H1 (cell line): ENCODE results near the gene PKIB. TPM values are rescaled to one million over a fixed set of nuclear protein-coding genes. Genes with fewer than 3 reads are reported as not detected.

Experiments
- CTCF ChIA-PET: fragments of 300-600 bp; sonication (Branson Sonifier 250); formaldehyde crosslinking; loops from one replicate; lab custom pipeline; 2021; ENCODE audit not compliant: partially characterized antibody; lab: Charles Lee
- POLR2A ChIA-PET: fragments of 300-600 bp; sonication (Branson Sonifier 250); formaldehyde crosslinking; loops from one replicate; lab custom pipeline; 2021; ENCODE audit warnings: inconsistent platforms; ENCODE audit not compliant: partially characterized antibody; lab: Charles Lee
- DNase-seq, 2 experiments: peaks; one replicate each; pipeline versions ENCODE4 v3.0.0 to v3.0.0-alpha.2; 2010 to 2022; ENCODE audit warnings: low spot score in 2 of 2, low read depth in 1 of 2, mixed read lengths in 1 of 2
- FAIRE-seq: peaks from 2 replicates; lab custom pipeline; 2011; peaks lifted over from hg19 to GRCh38; lab: Jason Lieb, UNC
- H2AFZ ChIP-seq: 2 replicates; pipeline ENCODE4 v1.8.1; 2012; ENCODE audit warnings: low read length, inconsistent platforms
- H2AK5ac ChIP-seq: 2 replicates; pipeline ENCODE4 v1.6.1; 2013; ENCODE audit warnings: low read depth, low read length
- H2BK120ac ChIP-seq: replicated peaks from 2 replicates; pipeline ENCODE3; 2013; ENCODE audit warnings: low read depth, low read length, inconsistent platforms
- H2BK12ac ChIP-seq: 2 replicates; pipeline ENCODE4 v1.6.1; 2013; ENCODE audit warnings: low read depth, low read length
- H2BK15ac ChIP-seq: 2 replicates; pipeline ENCODE4 v1.6.1; 2013; ENCODE audit warnings: low read length
- H2BK20ac ChIP-seq: 2 replicates; pipeline ENCODE4 v1.6.1; 2013; ENCODE audit warnings: low read length
- H2BK5ac ChIP-seq: 2 replicates; pipeline ENCODE4 v1.6.1; 2013; ENCODE audit warnings: low read depth, low read length
- H3K14ac ChIP-seq: 2 replicates; pipeline ENCODE4 v1.6.1; 2013; ENCODE audit warnings: inconsistent platforms; ENCODE audit not compliant: insufficient read length
- H3K18ac ChIP-seq: 2 replicates; pipeline ENCODE4 v1.6.1; 2013; ENCODE audit warnings: low read length; ENCODE audit errors: extremely low read depth
- H3K23ac ChIP-seq: 2 replicates; pipeline ENCODE4 v1.6.1; 2013; ENCODE audit warnings: inconsistent platforms; ENCODE audit not compliant: insufficient read length
- H3K23me2 ChIP-seq: 2 replicates; pipeline ENCODE4 v1.6.1; 2013; ENCODE audit warnings: low read depth, low read length
- H3K27ac ChIP-seq: 2 replicates; pipeline ENCODE4 v1.6.1; 2011; ENCODE audit warnings: low read depth, low read length, inconsistent platforms
- H3K27me3 ChIP-seq, 4 experiments: replicated peaks in 1 of 4; 1 replicate in 1 of 4; 2 replicates in 3 of 4; pipeline versions ENCODE4 v1.6.1 to v1.8.1; 2011 to 2013; ENCODE audit warnings: low read length in 3 of 4, mild to moderate bottlenecking in 3 of 4, inconsistent platforms in 2 of 4, mixed read lengths in 2 of 4, moderate library complexity in 1 of 4; ENCODE audit not compliant: control insufficient read depth in 3 of 4, insufficient read depth in 3 of 4; ENCODE audit errors: extremely low read depth in 1 of 4
- H3K36me3 ChIP-seq, 4 experiments: 2 replicates each; pipeline versions ENCODE4 v1.6.1 to v1.8.1; 2011 to 2013; ENCODE audit warnings: mild to moderate bottlenecking in 4 of 4, low read length in 3 of 4, moderate library complexity in 2 of 4, control low read depth in 1 of 4, inconsistent platforms in 1 of 4; ENCODE audit not compliant: insufficient read depth in 4 of 4, control insufficient read depth in 2 of 4
- H3K4ac ChIP-seq: replicated peaks from 2 replicates; pipeline ENCODE3; 2013; ENCODE audit warnings: low read length, low read depth, mixed read lengths, inconsistent platforms; ENCODE audit not compliant: insufficient read length
- H3K4me1 ChIP-seq, 4 experiments: replicated peaks in 1 of 4; 1 replicate in 1 of 4; 2 replicates in 3 of 4; pipeline versions ENCODE4 v1.6.1 to v1.8.1; 2011 to 2013; ENCODE audit warnings: low read length in 3 of 4, inconsistent platforms in 2 of 4, mixed read lengths in 1 of 4; ENCODE audit not compliant: insufficient read depth in 4 of 4, control insufficient read depth in 3 of 4
- H3K4me2 ChIP-seq, 2 experiments: 2 replicates each; pipeline versions ENCODE4 v1.6.1 to v1.8.1; 2011 to 2013; ENCODE audit warnings: low read depth in 2 of 2, low read length in 2 of 2, control low read depth in 1 of 2, inconsistent platforms in 1 of 2, mild to moderate bottlenecking in 1 of 2; ENCODE audit not compliant: insufficient read depth in 1 of 2
- H3K4me3 ChIP-seq, 4 experiments: fragments of 200-600, 300-600 bp in 1 of 4; sonication (generic), shearing (Covaris generic), sonication (Bioruptor Twin) in 1 of 4; 2 replicates each; pipeline versions ENCODE4 v1.5.1 to v1.8.1; 2011 to 2016; ENCODE audit warnings: low read length in 4 of 4, low read depth in 3 of 4, control low read depth in 2 of 4, inconsistent platforms in 2 of 4, mild to moderate bottlenecking in 2 of 4, mixed read lengths in 1 of 4, moderate library complexity in 1 of 4; ENCODE audit not compliant: insufficient read depth in 2 of 4; ENCODE audit errors: extremely low read depth in 1 of 4
- H3K56ac ChIP-seq: replicated peaks from 2 replicates; pipeline ENCODE3; 2013; ENCODE audit warnings: low read depth, mild to moderate bottlenecking, mixed read lengths, low read length, inconsistent platforms; ENCODE audit not compliant: insufficient read length
- H3K79me1 ChIP-seq: 2 replicates; pipeline ENCODE4 v1.6.1; 2013; ENCODE audit warnings: low read depth, low read length, control low read depth
- H3K79me2 ChIP-seq, 2 experiments: 2 replicates each; pipeline versions ENCODE4 v1.6.1 to v1.8.1; 2012 to 2013; ENCODE audit warnings: low read length in 2 of 2, mild to moderate bottlenecking in 2 of 2, inconsistent platforms in 1 of 2; ENCODE audit not compliant: insufficient read depth in 2 of 2, control insufficient read depth in 1 of 2
- H3K9ac ChIP-seq, 4 experiments: replicated peaks in 1 of 4; 1 replicate in 1 of 4; 2 replicates in 3 of 4; pipeline versions ENCODE4 v1.6.1 to v1.8.1; 2011 to 2013; ENCODE audit warnings: low read depth in 3 of 4, low read length in 3 of 4, control low read depth in 2 of 4, mild to moderate bottlenecking in 2 of 4, moderate library complexity in 2 of 4, inconsistent platforms in 1 of 4; ENCODE audit errors: extremely low read depth in 1 of 4
- H3K9me3 ChIP-seq, 2 experiments: 2 replicates each; pipeline versions ENCODE4 v1.6.1 to v1.8.1; 2012 to 2013; ENCODE audit warnings: mild to moderate bottlenecking in 2 of 2, moderate library complexity in 2 of 2, control low read depth in 1 of 2, inconsistent platforms in 1 of 2, low read depth in 1 of 2, low read length in 1 of 2, mixed read lengths in 1 of 2; ENCODE audit not compliant: insufficient read depth in 2 of 2
- H4K20me1 ChIP-seq, 2 experiments: replicated peaks in 1 of 2; 2 replicates each; pipeline versions ENCODE3 to v1.8.1; 2011 to 2013; ENCODE audit warnings: inconsistent platforms in 2 of 2, low read length in 2 of 2, mild to moderate bottlenecking in 1 of 2; ENCODE audit not compliant: insufficient read depth in 2 of 2, control insufficient read depth in 1 of 2
- H4K5ac ChIP-seq: 2 replicates; pipeline ENCODE4 v1.6.1; 2013; ENCODE audit warnings: low read length, low read depth, mixed read lengths, inconsistent platforms; ENCODE audit not compliant: insufficient read length
- H4K8ac ChIP-seq: 2 replicates; pipeline ENCODE4 v1.8.0; 2013; ENCODE audit warnings: mild to moderate bottlenecking, moderate library complexity, low read length, inconsistent platforms; ENCODE audit not compliant: insufficient read depth; ENCODE audit errors: extremely low read depth
- H4K91ac ChIP-seq: replicated peaks from 2 replicates; pipeline ENCODE3; 2013; ENCODE audit warnings: low read length, mixed read lengths, inconsistent platforms; ENCODE audit not compliant: insufficient read length
- CHD1 ChIP-seq: IDR thresholded peaks from 2 replicates; pipeline ENCODE4 v1.6.1; 2012; ENCODE audit warnings: low read depth, low read length, improper control_type of control experiment
- CTCF ChIP-seq, 3 experiments: IDR thresholded peaks; 1 replicate in 2 of 3; 2 replicates in 1 of 3; pipeline versions ENCODE4 v1.5.1 to v1.6.1; 2011; ENCODE audit warnings: low read length in 3 of 3, mild to moderate bottlenecking in 3 of 3, inconsistent platforms in 2 of 3, low read depth in 1 of 3, moderate library complexity in 1 of 3; ENCODE audit not compliant: insufficient read depth in 1 of 3; ENCODE audit errors: control extremely low read depth in 1 of 3
- EGR1 ChIP-seq: IDR thresholded peaks from 2 replicates; pipeline ENCODE4 v1.6.1; 2011; ENCODE audit warnings: low read depth, low read length, borderline replicate concordance
- JUND ChIP-seq: IDR thresholded peaks from 2 replicates; pipeline ENCODE4 v1.6.1; 2011; ENCODE audit warnings: mild to moderate bottlenecking, improper control_type of control experiment, low read length
- PHF8 ChIP-seq: fragments of 200-600 bp; sonication (generic); conservative IDR thresholded peaks from 2 replicates; pipeline ENCODE4 v1.7.1; 2012; ENCODE audit warnings: low read depth, mild to moderate bottlenecking, inconsistent platforms, low read length, moderate library complexity
- RAD21 ChIP-seq, 2 experiments: IDR thresholded peaks in 1 of 2; conservative IDR thresholded peaks in 1 of 2; 2 replicates each; pipeline ENCODE4 v1.6.1; 2011; ENCODE audit warnings: low read depth in 2 of 2, low read length in 2 of 2, improper control_type of control experiment in 1 of 2, inconsistent platforms in 1 of 2, mild to moderate bottlenecking in 1 of 2, moderate library complexity in 1 of 2
- RXRA ChIP-seq: IDR thresholded peaks from 2 replicates; pipeline ENCODE4 v1.6.1; 2011; ENCODE audit warnings: low read depth, mild to moderate bottlenecking, low read length, moderate library complexity; ENCODE audit not compliant: insufficient read depth
- SP2 ChIP-seq: IDR thresholded peaks from 2 replicates; pipeline ENCODE4 v1.6.1; 2012; ENCODE audit warnings: mild to moderate bottlenecking, low read length, inconsistent platforms
- TAF7 ChIP-seq: optimal IDR thresholded peaks from 2 replicates; pipeline ENCODE3; 2011; ENCODE audit warnings: low read depth, mild to moderate bottlenecking, inconsistent platforms, low read length, moderate library complexity, borderline replicate concordance
- TBP ChIP-seq: IDR thresholded peaks from 2 replicates; pipeline ENCODE4 v1.6.1; 2011; ENCODE audit warnings: low read depth, low read length, improper control_type of control experiment
- WGBS, 2 experiments: shearing (Covaris generic) in 1 of 2; methylation state at CpG; one replicate each; pipeline versions ENCODE4 v1.1.6 to v1.1.7; 2013 to 2015; ENCODE audit warnings: low lambda C conversion rate in 2 of 2, mixed read lengths in 2 of 2, inconsistent platforms in 1 of 2, low coverage in 1 of 2, missing lambda C conversion rate in 1 of 2; ENCODE audit not compliant: insufficient replicate concordance in 2 of 2, insufficient coverage in 1 of 2, insufficient read length in 1 of 2; ENCODE audit errors: extremely low coverage in 1 of 2, missing lambda C conversion rate in 1 of 2; 5-methylcytosine and 5-hydroxymethylcytosine counted together
- polyA plus RNA-seq, 7 experiments: library from polyadenylated mRNA; depleted of rRNA in 3 of 7; stranded (reverse) in 5 of 7; unstranded in 2 of 7; fragments of >200 nt in 5 of 7; fragments of 200-250 nt in 2 of 7; gene quantifications; 1 replicate in 5 of 7; 2 replicates in 1 of 7; 4 replicates in 1 of 7; pipeline versions ENCODE4 v1.2.1 to v1.2.3, GENCODE V29; 2011 to 2013; ENCODE audit warnings: missing spikeins in 2 of 7, mixed read lengths in 2 of 7
- total RNA-seq: library from RNA; stranded (reverse); fragmentation: NEBNext Ultra II Directional; extraction: Animal tissue kit (Norgen Biotek cat#: 25700); gene quantifications from 2 replicates; pipeline ENCODE4 v1.2.1, GENCODE V29; 2021

The PKIB gene
- total and polyA plus RNA-seq, 2 of the 8 experiments (the other 6 are each of a cell fraction or from before 2014, with no cell fraction given) = 13.5 to 73.3 TPM

GRCh38 chr6:122730775-122731386 is 120.7 kb downstream of the PKIB start:
- DNase-seq (no peak), FAIRE-seq (peak; percentile 75)
- no peaks in the 10 kb centered on the region; the same call in 1 of the 2 replicates for H3K23me2 ChIP-seq
- no peaks in the 10 kb centered on the region for H3K79me1 ChIP-seq
- ChIA-PET POLR2A (interaction anchor here (1.8 kb wide), 1 partner anchor 109 kb away, joined by 5 read pairs; no protein-coding TSS in a partner anchor), CTCF (interaction anchor here (0.7 to 9.4 kb wide), 27 partner anchors 10 to 284 kb away, joined by 3 to 179 read pairs (median 5); partner anchors contain the start of genes FABP7 and SMPDL3A)
- H3K4me3 ChIP-seq = no peak overlapping the region
- no peak overlapping the region for H2AFZ ChIP-seq
- no peaks in the 10 kb centered on the region for H3K36me3 ChIP-seq
- no peak overlapping the region for H4K5ac ChIP-seq
- H2BK120ac ChIP-seq = no peak overlapping the region
- H3K4me2 ChIP-seq = no peak overlapping the region
- H2BK12ac ChIP-seq = no peak overlapping the region
- H3K27ac ChIP-seq = no peak overlapping the region
- H2BK15ac ChIP-seq = no peak overlapping the region
- H4K20me1 ChIP-seq = no peaks in the 10 kb centered on the region
- no peak overlapping the region for H4K91ac ChIP-seq
- H3K27me3 ChIP-seq = no peaks in the 10 kb centered on the region
- H3K56ac ChIP-seq = no peak overlapping the region
- H3K23ac ChIP-seq = no peak overlapping the region
- H3K9me3 ChIP-seq = no peaks in the 10 kb centered on the region
- H3K18ac ChIP-seq = no peak overlapping the region
- no peak overlapping the region for H2AK5ac ChIP-seq
- H3K9ac ChIP-seq = no peak overlapping the region
- H3K79me2 ChIP-seq = no peaks in the 10 kb centered on the region
- H3K14ac ChIP-seq = no peak overlapping the region
- H3K4ac ChIP-seq = no peak overlapping the region
- H2BK20ac ChIP-seq = no peak overlapping the region
- no peak overlapping the region for H4K8ac ChIP-seq
- 27% methylated on average over 4 of the region's 4 CpGs; no CpG with 5 or more reads in 1 of the 2 experiments for WGBS, 2 experiments
- peaks cover 3 to 10% (median 7%) of the 10 kb centered on the region in 4 experiments; a peak in 5 of 7 replicates for H3K4me1 ChIP-seq
- H2BK5ac ChIP-seq = no peak overlapping the region
- TF ChIP-seq CTCF (IDR thresholded peaks at IDR 0.05; ENCODE audit: control extremely low read depth in 1 of 3, insufficient read depth in 1 of 3, low read depth in 1 of 3, low read length in 3 of 3) (peak in 2 of 3 experiments; percentile 54 to 76; a peak in 3 of 4 replicates), TBP (no peak), RXRA (no peak), TAF7 (no peak), JUND (peak; percentile 30; the same call in 1 of the 2 replicates), SP2 (no peak), PHF8 (no peak), EGR1 (no peak), RAD21 (IDR thresholded peaks at IDR 0.05 in 1 of 2, conservative IDR thresholded peaks at IDR 0.05 in 1 of 2; ENCODE audit: low read depth in 2 of 2, low read length in 2 of 2) (peak; percentile 93), CHD1 (no peak)
